Measurements from ENCODE around the gene DNAJC1.

DNAJC1 gene

DNA sequence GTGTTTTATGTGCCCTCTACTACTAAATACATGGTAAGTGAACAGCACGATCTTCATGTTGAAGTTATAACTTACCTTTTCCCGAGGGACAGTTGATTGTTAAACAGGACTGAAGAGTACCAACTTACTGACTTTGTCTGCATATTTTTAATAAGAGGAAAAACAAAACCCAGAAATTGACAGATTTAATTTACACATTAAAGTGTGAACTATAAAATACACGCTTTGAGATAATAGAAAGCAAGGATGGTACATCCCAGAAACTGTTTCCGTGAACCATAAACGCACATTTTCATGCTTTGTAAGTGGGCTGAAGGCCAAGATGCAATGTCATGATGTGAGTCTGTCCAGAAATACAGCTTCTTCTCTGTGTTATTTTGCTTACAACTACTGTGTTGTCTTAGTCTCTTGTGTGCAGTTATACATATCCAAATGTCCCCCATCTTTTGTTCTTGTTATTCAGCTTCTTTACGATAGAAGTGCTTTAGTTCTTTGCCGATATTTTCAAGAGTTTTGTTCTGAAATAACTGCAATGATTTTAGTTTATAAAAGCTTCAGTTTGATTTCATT lies 279.4 kb downstream of the DNAJC1 start:
- Histone ChIP-seq H3K36me3 (ENCODE audit: control insufficient read depth, low read length) (peaks cover 47% of the 10 kb centered on the region), H4K20me1 (ENCODE audit: control insufficient read depth, insufficient read depth, low read depth, low read length) (peaks cover 11% of the 10 kb centered on the region; the same call in 1 of the 2 replicates), H3K9me3 (ENCODE audit: control insufficient read depth, insufficient read depth, low read length) (no peaks in the 10 kb centered on the region), H3K9me2 (replicated peaks; ENCODE audit: control insufficient read depth, low read length) (no peaks in the 10 kb centered on the region), H3K27me3 (ENCODE audit: control insufficient read depth, low read length) (no peaks in the 10 kb centered on the region), H3K79me2 (ENCODE audit: control insufficient read depth, low read length) (peaks cover 6% of the 10 kb centered on the region), H3K27ac (ENCODE audit: low read depth, low read length) (no peak overlapping the region), H3K4me1 (ENCODE audit: control insufficient read depth, low read length) (peaks cover 21% of the 10 kb centered on the region), H3K4me3 (ENCODE audit: low read length) (no peak overlapping the region), H3K4me2 (ENCODE audit: low read length) (peak overlapping the region; percentile 27), H3F3A (ENCODE audit: control insufficient read depth, insufficient read depth) (peaks cover 16% of the 10 kb centered on the region)
- no peak for TF ChIP-seq EZH2phosphoT487 (IDR thresholded peaks at IDR 0.05; ENCODE audit: borderline replicate concordance, low read length)
- TF ChIP-seq, protein P1, sequence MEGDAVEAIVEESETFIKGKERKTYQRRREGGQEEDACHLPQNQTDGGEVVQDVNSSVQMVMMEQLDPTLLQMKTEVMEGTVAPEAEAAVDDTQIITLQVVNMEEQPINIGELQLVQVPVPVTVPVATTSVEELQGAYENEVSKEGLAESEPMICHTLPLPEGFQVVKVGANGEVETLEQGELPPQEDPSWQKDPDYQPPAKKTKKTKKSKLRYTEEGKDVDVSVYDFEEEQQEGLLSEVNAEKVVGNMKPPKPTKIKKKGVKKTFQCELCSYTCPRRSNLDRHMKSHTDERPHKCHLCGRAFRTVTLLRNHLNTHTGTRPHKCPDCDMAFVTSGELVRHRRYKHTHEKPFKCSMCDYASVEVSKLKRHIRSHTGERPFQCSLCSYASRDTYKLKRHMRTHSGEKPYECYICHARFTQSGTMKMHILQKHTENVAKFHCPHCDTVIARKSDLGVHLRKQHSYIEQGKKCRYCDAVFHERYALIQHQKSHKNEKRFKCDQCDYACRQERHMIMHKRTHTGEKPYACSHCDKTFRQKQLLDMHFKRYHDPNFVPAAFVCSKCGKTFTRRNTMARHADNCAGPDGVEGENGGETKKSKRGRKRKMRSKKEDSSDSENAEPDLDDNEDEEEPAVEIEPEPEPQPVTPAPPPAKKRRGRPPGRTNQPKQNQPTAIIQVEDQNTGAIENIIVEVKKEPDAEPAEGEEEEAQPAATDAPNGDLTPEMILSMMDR (IDR thresholded peaks at IDR 0.05; ENCODE audit: low read depth, low read length, poor library complexity, severe bottlenecking): no peak

DNA sequence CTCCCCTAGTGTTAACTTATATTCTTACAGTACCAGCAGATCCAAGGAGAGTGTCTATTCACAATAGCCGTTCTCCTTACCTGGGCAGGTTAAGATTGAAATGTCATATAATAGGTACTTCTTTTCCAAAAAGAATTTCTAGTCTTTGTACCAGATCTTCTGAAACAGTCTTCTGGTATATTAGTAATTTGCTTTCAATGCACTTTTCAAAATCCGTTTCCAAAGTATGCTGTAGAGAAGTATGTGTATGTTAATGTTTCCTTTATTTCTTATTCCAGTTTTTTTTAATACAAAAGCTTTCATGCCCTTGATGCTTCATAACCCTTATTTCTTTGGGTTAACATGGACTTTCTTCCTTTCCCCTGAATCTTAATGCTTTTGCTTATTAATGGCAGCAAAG lies 281.3 kb downstream of the DNAJC1 start:
- TF ChIP-seq EZH2phosphoT487 (IDR thresholded peaks at IDR 0.05; ENCODE audit: borderline replicate concordance, low read length): no peak
- TF ChIP-seq, protein P1 (IDR thresholded peaks at IDR 0.05; ENCODE audit: low read depth, low read length, poor library complexity, severe bottlenecking): no peak
- H4K20me1 ChIP-seq (ENCODE audit: control insufficient read depth, insufficient read depth, low read depth, low read length): peaks cover 11% of the 10 kb centered on the region; the same call in 1 of the 2 replicates
- peaks cover 16% of the 10 kb centered on the region for H3F3A ChIP-seq (ENCODE audit: control insufficient read depth, insufficient read depth)
- H3K4me1 ChIP-seq (ENCODE audit: control insufficient read depth, low read length): peaks cover 21% of the 10 kb centered on the region
- no peak overlapping the region for H3K4me2 ChIP-seq (ENCODE audit: low read length)
- no peaks in the 10 kb centered on the region for H3K9me3 ChIP-seq (ENCODE audit: control insufficient read depth, insufficient read depth, low read length)
- H3K27ac ChIP-seq (ENCODE audit: low read depth, low read length): no peak overlapping the region
- peaks cover 40% of the 10 kb centered on the region for H3K36me3 ChIP-seq (ENCODE audit: control insufficient read depth, low read length)
- no peaks in the 10 kb centered on the region for H3K27me3 ChIP-seq (ENCODE audit: control insufficient read depth, low read length)
- H3K9me2 ChIP-seq (replicated peaks; ENCODE audit: control insufficient read depth, low read length): no peaks in the 10 kb centered on the region
- H3K79me2 ChIP-seq (ENCODE audit: control insufficient read depth, low read length): peaks cover 6% of the 10 kb centered on the region
- no peak overlapping the region for H3K4me3 ChIP-seq (ENCODE audit: low read length)

DNA sequence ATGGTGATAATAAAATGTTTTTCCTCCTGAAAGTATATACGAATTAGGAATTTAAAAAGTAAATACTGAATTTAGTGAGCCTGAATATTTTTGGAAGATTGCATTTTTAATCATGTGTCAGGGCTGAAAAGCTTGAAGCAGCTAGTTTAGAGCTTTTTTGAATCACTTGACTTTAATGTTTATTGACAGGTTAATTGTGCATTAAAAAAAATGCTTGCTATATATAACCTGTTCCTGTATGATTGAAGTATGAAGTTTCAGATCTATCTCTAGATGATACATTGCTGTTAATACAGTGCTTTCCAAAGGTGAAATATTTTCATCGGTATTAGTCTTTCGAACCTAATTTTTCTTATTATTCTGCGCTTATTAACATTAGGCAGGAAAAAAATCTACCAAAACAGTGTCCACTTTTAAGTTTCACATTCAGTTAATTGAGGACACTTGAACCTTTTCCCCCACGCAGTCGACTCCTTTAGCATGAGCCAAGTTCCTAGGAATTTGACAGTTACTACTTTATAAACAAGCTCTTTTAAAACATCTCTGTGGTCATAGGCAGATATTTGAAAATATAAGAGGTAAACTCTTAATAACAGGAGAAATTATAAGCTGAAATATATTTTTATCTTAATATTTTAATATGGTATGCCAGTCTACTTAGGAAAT lies 282.4 kb downstream of the DNAJC1 start:
- H3K4me1 ChIP-seq (ENCODE audit: control insufficient read depth, low read length): peaks cover 21% of the 10 kb centered on the region
- peaks cover 30% of the 10 kb centered on the region for H3K36me3 ChIP-seq (ENCODE audit: control insufficient read depth, low read length)
- H3K9me2 ChIP-seq (replicated peaks; ENCODE audit: control insufficient read depth, low read length): no peaks in the 10 kb centered on the region
- H4K20me1 ChIP-seq (ENCODE audit: control insufficient read depth, insufficient read depth, low read depth, low read length): peaks cover 11% of the 10 kb centered on the region; the same call in 1 of the 2 replicates
- H3K27ac ChIP-seq (ENCODE audit: low read depth, low read length): no peak overlapping the region
- peaks cover 16% of the 10 kb centered on the region for H3F3A ChIP-seq (ENCODE audit: control insufficient read depth, insufficient read depth)
- TF ChIP-seq, protein P1 (IDR thresholded peaks at IDR 0.05; ENCODE audit: low read depth, low read length, poor library complexity, severe bottlenecking): no peak
- TF ChIP-seq EZH2phosphoT487 (IDR thresholded peaks at IDR 0.05; ENCODE audit: borderline replicate concordance, low read length): no peak
- H3K9me3 ChIP-seq (ENCODE audit: control insufficient read depth, insufficient read depth, low read length): no peaks in the 10 kb centered on the region
- H3K4me3 ChIP-seq (ENCODE audit: low read length): no peak overlapping the region
- no peak overlapping the region for H3K4me2 ChIP-seq (ENCODE audit: low read length)
- no peaks in the 10 kb centered on the region for H3K27me3 ChIP-seq (ENCODE audit: control insufficient read depth, low read length)
- H3K79me2 ChIP-seq (ENCODE audit: control insufficient read depth, low read length): peaks cover 6% of the 10 kb centered on the region
